ENCODE results near the gene SLC1A5.

Gene SLC1A5

GRCh38 chr19:46732966-46733689 is 55.3 kb downstream of the SLC1A5 start:
- Histone ChIP-seq H3K9me3 (ENCODE audit: control insufficient read depth in 2 of 2, low read length in 2 of 2) (no peaks in the 10 kb centered on the region), H3K27me3 (ENCODE audit: control insufficient read depth in 2 of 2, insufficient read depth in 2 of 2, low read length in 2 of 2) (no peaks in the 10 kb centered on the region), H3K9ac (ENCODE audit: low read depth in 1 of 2, low read length in 2 of 2) (no peak overlapping the region), H3K4me1 (ENCODE audit: control insufficient read depth in 2 of 2, insufficient read depth in 2 of 2, low read length in 2 of 2) (no peaks in the 10 kb centered on the region), H3K4me3 (ENCODE audit: low read length in 2 of 2) (no peak overlapping the region), H3K27ac (ENCODE audit: low read depth in 2 of 2, low read length in 2 of 2) (peak overlapping the region in 1 of 2 donors; percentile 43), H3K36me3 (ENCODE audit: control insufficient read depth in 2 of 2, insufficient read depth in 2 of 2, low read length in 2 of 2) (peaks cover 48 to 73% of the 10 kb centered on the region in 2 donors)

GRCh38 chr19:46732172-46732938 is 56.0 kb downstream of the SLC1A5 start:
- H3K9ac ChIP-seq (ENCODE audit: low read depth in 1 of 2, low read length in 2 of 2), result no peak overlapping the region
- no peaks in the 10 kb centered on the region for H3K4me1 ChIP-seq (ENCODE audit: control insufficient read depth in 2 of 2, insufficient read depth in 2 of 2, low read length in 2 of 2)
- H3K27ac ChIP-seq (ENCODE audit: low read depth in 2 of 2, low read length in 2 of 2), result peak overlapping the region in 1 of 2 donors; percentile 43
- H3K9me3 ChIP-seq (ENCODE audit: control insufficient read depth in 2 of 2, low read length in 2 of 2), result no peaks in the 10 kb centered on the region
- no peaks in the 10 kb centered on the region for H3K27me3 ChIP-seq (ENCODE audit: control insufficient read depth in 2 of 2, insufficient read depth in 2 of 2, low read length in 2 of 2)
- H3K4me3 ChIP-seq (ENCODE audit: low read length in 2 of 2), result no peak overlapping the region
- H3K36me3 ChIP-seq (ENCODE audit: control insufficient read depth in 2 of 2, insufficient read depth in 2 of 2, low read length in 2 of 2), result peaks cover 52 to 72% of the 10 kb centered on the region in 2 donors

GRCh38 chr19:46731584-46731983 is 56.8 kb downstream of the SLC1A5 start:
- Histone ChIP-seq H3K27me3 (ENCODE audit: control insufficient read depth in 2 of 2, insufficient read depth in 2 of 2, low read length in 2 of 2) (no peaks in the 10 kb centered on the region), H3K36me3 (ENCODE audit: control insufficient read depth in 2 of 2, insufficient read depth in 2 of 2, low read length in 2 of 2) (peaks cover 53 to 74% of the 10 kb centered on the region in 2 donors), H3K9ac (ENCODE audit: low read depth in 1 of 2, low read length in 2 of 2) (no peak overlapping the region)

GRCh38 chr19:46731007-46731501 is 57.3 kb downstream of the SLC1A5 start:
- H3K27me3 ChIP-seq (ENCODE audit: control insufficient read depth in 2 of 2, insufficient read depth in 2 of 2, low read length in 2 of 2), result no peaks in the 10 kb centered on the region
- H3K9ac ChIP-seq (ENCODE audit: low read depth in 1 of 2, low read length in 2 of 2), result no peak overlapping the region
- no peak overlapping the region for H3K4me3 ChIP-seq (ENCODE audit: low read length in 2 of 2)
- H3K27ac ChIP-seq (ENCODE audit: low read depth in 2 of 2, low read length in 2 of 2), result no peak overlapping the region
- H3K4me1 ChIP-seq (ENCODE audit: control insufficient read depth in 2 of 2, insufficient read depth in 2 of 2, low read length in 2 of 2), result no peaks in the 10 kb centered on the region
- no peaks in the 10 kb centered on the region for H3K9me3 ChIP-seq (ENCODE audit: control insufficient read depth in 2 of 2, low read length in 2 of 2)
- H3K36me3 ChIP-seq (ENCODE audit: control insufficient read depth in 2 of 2, insufficient read depth in 2 of 2, low read length in 2 of 2), result peaks cover 57 to 77% of the 10 kb centered on the region in 2 donors

More at GRCh38 chr19:46731584-46731983, 56.8 kb downstream of the SLC1A5 start:
- Histone ChIP-seq H3K9me3 (ENCODE audit: control insufficient read depth in 2 of 2, low read length in 2 of 2) (no peaks in the 10 kb centered on the region), H3K4me1 (ENCODE audit: control insufficient read depth in 2 of 2, insufficient read depth in 2 of 2, low read length in 2 of 2) (no peaks in the 10 kb centered on the region), H3K4me3 (ENCODE audit: low read length in 2 of 2) (no peak overlapping the region), H3K27ac (ENCODE audit: low read depth in 2 of 2, low read length in 2 of 2) (no peak overlapping the region)

GRCh38 chr19:46730595-46730994 is 57.8 kb downstream of the SLC1A5 start:
- no peaks in the 10 kb centered on the region for H3K4me1 ChIP-seq (ENCODE audit: control insufficient read depth in 2 of 2, insufficient read depth in 2 of 2, low read length in 2 of 2)
- no peaks in the 10 kb centered on the region for H3K9me3 ChIP-seq (ENCODE audit: control insufficient read depth in 2 of 2, low read length in 2 of 2)

GRCh38 chr19:46730187-46730586 is 58.2 kb downstream of the SLC1A5 start:
- H3K9me3 ChIP-seq (ENCODE audit: control insufficient read depth in 2 of 2, low read length in 2 of 2), result no peaks in the 10 kb centered on the region
- peaks cover 65 to 84% of the 10 kb centered on the region in 2 donors for H3K36me3 ChIP-seq (ENCODE audit: control insufficient read depth in 2 of 2, insufficient read depth in 2 of 2, low read length in 2 of 2)
- no peaks in the 10 kb centered on the region for H3K4me1 ChIP-seq (ENCODE audit: control insufficient read depth in 2 of 2, insufficient read depth in 2 of 2, low read length in 2 of 2)
- no peak overlapping the region for H3K9ac ChIP-seq (ENCODE audit: low read depth in 1 of 2, low read length in 2 of 2)
- H3K4me3 ChIP-seq (ENCODE audit: low read length in 2 of 2), result no peak overlapping the region
- no peak overlapping the region for H3K27ac ChIP-seq (ENCODE audit: low read depth in 2 of 2, low read length in 2 of 2)
- H3K27me3 ChIP-seq (ENCODE audit: control insufficient read depth in 2 of 2, insufficient read depth in 2 of 2, low read length in 2 of 2), result no peaks in the 10 kb centered on the region

More at GRCh38 chr19:46730595-46730994, 57.8 kb downstream of the SLC1A5 start:
- Histone ChIP-seq H3K36me3 (ENCODE audit: control insufficient read depth in 2 of 2, insufficient read depth in 2 of 2, low read length in 2 of 2) (peaks cover 61 to 81% of the 10 kb centered on the region in 2 donors), H3K27me3 (ENCODE audit: control insufficient read depth in 2 of 2, insufficient read depth in 2 of 2, low read length in 2 of 2) (no peaks in the 10 kb centered on the region), H3K27ac (ENCODE audit: low read depth in 2 of 2, low read length in 2 of 2) (no peak overlapping the region), H3K4me3 (ENCODE audit: low read length in 2 of 2) (no peak overlapping the region), H3K9ac (ENCODE audit: low read depth in 1 of 2, low read length in 2 of 2) (no peak overlapping the region)

- Histone ChIP-seq H3K4me1 (ENCODE audit: control insufficient read depth in 2 of 2, insufficient read depth in 2 of 2, low read length in 2 of 2) (no peaks in the 10 kb centered on the region), H3K9me3 (ENCODE audit: control insufficient read depth in 2 of 2, low read length in 2 of 2) (no peaks in the 10 kb centered on the region), H3K4me3 (ENCODE audit: low read length in 2 of 2) (no peak overlapping the region), H3K27me3 (ENCODE audit: control insufficient read depth in 2 of 2, insufficient read depth in 2 of 2, low read length in 2 of 2) (no peaks in the 10 kb centered on the region), H3K9ac (ENCODE audit: low read depth in 1 of 2, low read length in 2 of 2) (no peak overlapping the region), H3K36me3 (ENCODE audit: control insufficient read depth in 2 of 2, insufficient read depth in 2 of 2, low read length in 2 of 2) (peaks cover 70 to 88% of the 10 kb centered on the region in 2 donors), H3K27ac (ENCODE audit: low read depth in 2 of 2, low read length in 2 of 2) (no peak overlapping the region)
Observed at GRCh38 chr19:46729696-46730095, 58.7 kb downstream of the SLC1A5 start.

GRCh38 chr19:46728693-46729339 is 59.6 kb downstream of the SLC1A5 start:
- no peaks in the 10 kb centered on the region for H3K9me3 ChIP-seq (ENCODE audit: control insufficient read depth in 2 of 2, low read length in 2 of 2)
- no peak overlapping the region for H3K27ac ChIP-seq (ENCODE audit: low read depth in 2 of 2, low read length in 2 of 2)
- no peak overlapping the region for H3K4me3 ChIP-seq (ENCODE audit: low read length in 2 of 2)
- no peaks in the 10 kb centered on the region for H3K4me1 ChIP-seq (ENCODE audit: control insufficient read depth in 2 of 2, insufficient read depth in 2 of 2, low read length in 2 of 2)
- H3K9ac ChIP-seq (ENCODE audit: low read depth in 1 of 2, low read length in 2 of 2), result no peak overlapping the region
- peaks cover 76 to 88% of the 10 kb centered on the region in 2 donors for H3K36me3 ChIP-seq (ENCODE audit: control insufficient read depth in 2 of 2, insufficient read depth in 2 of 2, low read length in 2 of 2)
- H3K27me3 ChIP-seq (ENCODE audit: control insufficient read depth in 2 of 2, insufficient read depth in 2 of 2, low read length in 2 of 2), result no peaks in the 10 kb centered on the region

- Histone ChIP-seq H3K9ac (ENCODE audit: low read depth in 1 of 2, low read length in 2 of 2) (no peak overlapping the region), H3K36me3 (ENCODE audit: control insufficient read depth in 2 of 2, insufficient read depth in 2 of 2, low read length in 2 of 2) (peaks cover 79 to 88% of the 10 kb centered on the region in 2 donors)
Observed at GRCh38 chr19:46728208-46728607, 60.2 kb downstream of the SLC1A5 start.

GRCh38 chr19:46727757-46728156 is 60.6 kb downstream of the SLC1A5 start:
- Histone ChIP-seq H3K4me3 (ENCODE audit: low read length in 2 of 2) (no peak overlapping the region), H3K36me3 (ENCODE audit: control insufficient read depth in 2 of 2, insufficient read depth in 2 of 2, low read length in 2 of 2) (peaks cover 79 to 87% of the 10 kb centered on the region in 2 donors), H3K4me1 (ENCODE audit: control insufficient read depth in 2 of 2, insufficient read depth in 2 of 2, low read length in 2 of 2) (no peaks in the 10 kb centered on the region), H3K9me3 (ENCODE audit: control insufficient read depth in 2 of 2, low read length in 2 of 2) (no peaks in the 10 kb centered on the region), H3K27me3 (ENCODE audit: control insufficient read depth in 2 of 2, insufficient read depth in 2 of 2, low read length in 2 of 2) (no peaks in the 10 kb centered on the region), H3K27ac (ENCODE audit: low read depth in 2 of 2, low read length in 2 of 2) (no peak overlapping the region), H3K9ac (ENCODE audit: low read depth in 1 of 2, low read length in 2 of 2) (no peak overlapping the region)

More at GRCh38 chr19:46728208-46728607, 60.2 kb downstream of the SLC1A5 start:
- no peaks in the 10 kb centered on the region for H3K4me1 ChIP-seq (ENCODE audit: control insufficient read depth in 2 of 2, insufficient read depth in 2 of 2, low read length in 2 of 2)
- H3K27me3 ChIP-seq (ENCODE audit: control insufficient read depth in 2 of 2, insufficient read depth in 2 of 2, low read length in 2 of 2), result no peaks in the 10 kb centered on the region
- H3K4me3 ChIP-seq (ENCODE audit: low read length in 2 of 2), result no peak overlapping the region
- no peaks in the 10 kb centered on the region for H3K9me3 ChIP-seq (ENCODE audit: control insufficient read depth in 2 of 2, low read length in 2 of 2)
- no peak overlapping the region for H3K27ac ChIP-seq (ENCODE audit: low read depth in 2 of 2, low read length in 2 of 2)
